GM12865 (cell line): ENCODE measurements around the gene CFAP74.
A peak's percentile ranks its signal among the peaks of the same experiment; 100 is the strongest.

Source experiments
- DNase-seq: peaks from one replicate; pipeline ENCODE4 v3.0.0; 2010; ENCODE audit warnings: low read depth
- H3K4me3 ChIP-seq: 2 replicates; pipeline ENCODE4 v1.5.1; 2011; ENCODE audit warnings: mild to moderate bottlenecking, low read depth, low read length, control low read depth
- CTCF ChIP-seq: IDR thresholded peaks from 2 replicates; pipeline ENCODE4 v1.5.1; 2011; ENCODE audit warnings: low read length, control low read depth, low read depth, inconsistent platforms; ENCODE audit not compliant: insufficient read depth; ENCODE audit errors: missing control alignments

Gene CFAP74

GRCh38 chr1:1922702-1922955 is 81.0 kb downstream of the CFAP74 start:
- TF ChIP-seq CTCF, result no peak
- no peak overlapping the region for H3K4me3 ChIP-seq
- DNase-seq, result no peak

- no peak overlapping the region for H3K4me3 ChIP-seq
- DNase-seq, result no peak
- TF ChIP-seq CTCF, result no peak
These were observed 81.5 kb downstream of the CFAP74 start for GRCh38 chr1:1921901-1922701.

GRCh38 chr1:1921459-1921862 is 82.1 kb downstream of the CFAP74 start:
- H3K4me3 ChIP-seq, result no peak overlapping the region
- DNase-seq, result no peak
- TF ChIP-seq CTCF, result no peak

GRCh38 chr1:1920608-1921458 is 82.8 kb downstream of the CFAP74 start:
- H3K4me3 ChIP-seq, result no peak overlapping the region
- no peak for TF ChIP-seq CTCF
- no peak for DNase-seq

GRCh38 chr1:1920057-1920607 is 83.5 kb downstream of the CFAP74 start:
- DNase-seq, result no peak
- no peak for TF ChIP-seq CTCF
- no peak overlapping the region for H3K4me3 ChIP-seq

- TF ChIP-seq CTCF, result no peak
- DNase-seq, result peak; percentile 99
These were observed 84.1 kb downstream of the CFAP74 start for GRCh38 chr1:1919304-1920056.

More at GRCh38 chr1:1919304-1920056, 84.1 kb downstream of the CFAP74 start:
- H3K4me3 ChIP-seq, result peak overlapping the region; percentile 52; the same call in 1 of the 2 replicates
